A549 (cell line): ENCODE data around the gene SERF2. TPM values are rescaled to one million over a fixed set of nuclear protein-coding genes. Genes with fewer than 3 reads are reported as not detected.
A peak's percentile ranks its signal among the peaks of the same experiment; 100 is the strongest.

ENCODE experiments used
- ATAC-seq, 2 experiments: fragments of 200-7000 bp in 1 of 2; fragments of >200 bp in 1 of 2; cut with Nextera tagmentation in 1 of 2; cut with Tn5 transposase in 1 of 2; 3 replicates each; pipeline versions ENCODE4 v1.8.0 to v1.9.1; 2018 to 2020; ENCODE audit warnings: mild to moderate bottlenecking in 1 of 2, moderate library complexity in 1 of 2
- CTCF ChIA-PET: fragments of 300-600 bp; sonication (Branson Sonifier 250); formaldehyde crosslinking; extraction: SDS; loops from one replicate; lab custom pipeline; 2021; ENCODE audit warnings: antibody characterized with exemption, inconsistent platforms; lab: Yijun Ruan, JAX
- POLR2A ChIA-PET: fragments of 350-600 bp; formaldehyde crosslinking; extraction: SDS; loops from one replicate; lab custom pipeline; 2021; ENCODE audit warnings: antibody characterized with exemption, inconsistent platforms; lab: Yijun Ruan, JAX
- DNase-seq, 2 experiments: peaks; one replicate each; pipeline versions ENCODE4 v3.0.0 to v3.0.0-alpha.2; 2011 to 2016; ENCODE audit warnings: low read depth in 1 of 2, low spot score in 1 of 2
- FAIRE-seq: peaks from 2 replicates; lab custom pipeline; 2011; peaks lifted over from hg19 to GRCh38; lab: Jason Lieb, UNC
- H3K27ac ChIP-seq, 2 experiments: fragments of >200 bp; sonication (Bioruptor Twin); formaldehyde crosslinking; 3 replicates each; pipeline ENCODE4 v1.5.1; 2016 to 2017
- H3K4me1 ChIP-seq: fragments of >200 bp; sonication (Bioruptor Twin); formaldehyde crosslinking; 3 replicates; pipeline ENCODE4 v1.6.1; 2016
- H3K4me2 ChIP-seq: fragments of >200 bp; sonication (Bioruptor Twin); formaldehyde crosslinking; 3 replicates; pipeline ENCODE4 v1.6.1; 2016
- H3K4me3 ChIP-seq: fragments of >200 bp; sonication (Bioruptor Twin); formaldehyde crosslinking; 3 replicates; pipeline ENCODE4 v1.5.1; 2016
- H3K9me3 ChIP-seq: fragments of >200 bp; sonication (Bioruptor Twin); formaldehyde crosslinking; 3 replicates; pipeline ENCODE4 v1.6.1; 2016
- ATOH8 ChIP-seq: fragments of 250-450 bp; sonication (Bioruptor Pico); IDR thresholded peaks from 2 replicates; pipeline ENCODE4 v1.5.0; 2020; ENCODE audit warnings: low read depth, mild to moderate bottlenecking, moderate library complexity
- BCL3 ChIP-seq: fragments of >200 bp; sonication (Bioruptor Twin); formaldehyde crosslinking; IDR thresholded peaks from 3 replicates; pipeline ENCODE4 v1.6.1; 2016
- CBX8 ChIP-seq: fragments of 200-600 bp; sonication (generic); IDR thresholded peaks from 2 replicates; pipeline ENCODE4 v1.6.1; 2016
- CHD2 ChIP-seq: fragments of 150-350 bp; IDR thresholded peaks from 2 replicates; pipeline ENCODE4 v1.6.1; 2014; ENCODE audit warnings: low read length; ENCODE audit not compliant: partially characterized antibody
- CHD4 ChIP-seq: fragments of 200-600 bp; sonication (generic); IDR thresholded peaks from 2 replicates; pipeline ENCODE4 v1.6.1; 2016; ENCODE audit warnings: antibody characterized with exemption, mild to moderate bottlenecking, borderline replicate concordance
- EHF ChIP-seq: fragments of 250-450 bp; sonication (Bioruptor Pico); IDR thresholded peaks from 2 replicates; pipeline ENCODE4 v1.5.0; 2020; ENCODE audit warnings: mild to moderate bottlenecking
- ESRRA ChIP-seq: fragments of 150-350 bp; IDR thresholded peaks from 2 replicates; pipeline ENCODE4 v1.6.1; 2014; ENCODE audit warnings: mild to moderate bottlenecking, low read length, borderline replicate concordance
- FOSL2 ChIP-seq, 2 experiments: fragments of 450-650 bp in 1 of 2; fragments of >200 bp in 1 of 2; sonication (Bioruptor Twin) in 1 of 2; formaldehyde crosslinking; IDR thresholded peaks; 2 replicates each; pipeline versions ENCODE4 v1.5.0 to v1.6.1; 2016 to 2020; ENCODE audit warnings: mild to moderate bottlenecking in 1 of 2, moderate library complexity in 1 of 2
- HEYL ChIP-seq: fragments of 250-450 bp; sonication (Bioruptor Pico); IDR thresholded peaks from 2 replicates; pipeline ENCODE4 v1.8.0; 2021; ENCODE audit warnings: mild to moderate bottlenecking, moderate library complexity
- HMGXB4 ChIP-seq: fragments of 250-450 bp; sonication (Bioruptor Pico); IDR thresholded peaks from 2 replicates; pipeline ENCODE4 v1.5.0; 2021; ENCODE audit warnings: mild to moderate bottlenecking, moderate library complexity, borderline replicate concordance
- HOXB13 ChIP-seq: fragments of 250-450 bp; sonication (Bioruptor Pico); IDR thresholded peaks from 2 replicates; pipeline ENCODE4 v1.5.0; 2020; ENCODE audit warnings: low read depth, mild to moderate bottlenecking, moderate library complexity
- MAZ ChIP-seq: fragments of 150-350 bp; IDR thresholded peaks from 2 replicates; pipeline ENCODE4 v1.6.1; 2014; ENCODE audit warnings: antibody characterized with exemption, low read depth, low read length, borderline replicate concordance
- NFE2L2 ChIP-seq: fragments of 150-350 bp; conservative IDR thresholded peaks from 2 replicates; pipeline ENCODE4 v1.6.1; 2014; ENCODE audit warnings: low read length
- NPAS2 ChIP-seq: fragments of 250-450 bp; sonication (Bioruptor Pico); IDR thresholded peaks from 2 replicates; pipeline ENCODE4 v1.8.0; 2022; ENCODE audit warnings: mild to moderate bottlenecking, moderate library complexity, borderline replicate concordance
- NR3C1 ChIP-seq: fragments of >200 bp; sonication (Bioruptor Twin); formaldehyde crosslinking; IDR thresholded peaks from 3 replicates; pipeline ENCODE4 v1.6.1; 2017
- PHF8 ChIP-seq: fragments of 200-600 bp; sonication (generic); IDR thresholded peaks from 2 replicates; pipeline ENCODE4 v1.6.1; 2016; ENCODE audit warnings: low read depth, mild to moderate bottlenecking, antibody characterized with exemption, moderate library complexity, borderline replicate concordance
- RARB ChIP-seq: fragments of 250-450 bp; sonication (Bioruptor Pico); IDR thresholded peaks from 2 replicates; pipeline ENCODE4 v1.8.0; 2021; ENCODE audit warnings: mild to moderate bottlenecking, moderate library complexity
- RNF2 ChIP-seq: fragments of 200-600 bp; sonication (generic); IDR thresholded peaks from 2 replicates; pipeline ENCODE4 v1.6.1; 2016; ENCODE audit warnings: low read depth, mild to moderate bottlenecking, antibody characterized with exemption, moderate library complexity, borderline replicate concordance
- SMC3 ChIP-seq: fragments of >200 bp; sonication (Bioruptor Twin); formaldehyde crosslinking; IDR thresholded peaks from 3 replicates; pipeline ENCODE4 v1.6.1; 2018; ENCODE audit warnings: inconsistent platforms
- TFCP2L1 ChIP-seq: fragments of 250-450 bp; sonication (Bioruptor Pico); IDR thresholded peaks from 2 replicates; pipeline ENCODE4 v1.5.0; 2021; ENCODE audit warnings: mild to moderate bottlenecking
- ZSCAN20 ChIP-seq: fragments of 250-450 bp; sonication (Bioruptor Pico); IDR thresholded peaks from 2 replicates; pipeline ENCODE4 v1.8.0; 2022; ENCODE audit warnings: mild to moderate bottlenecking, moderate library complexity
- WGBS: methylation state at CpG from one replicate; pipeline ENCODE4 v1.1.6; 2017; ENCODE audit errors: missing lambda C conversion rate; 5-methylcytosine and 5-hydroxymethylcytosine counted together
- polyA plus RNA-seq, 4 experiments: library from polyadenylated mRNA; depleted of rRNA in 3 of 4; stranded (reverse); fragments of >200 nt; fragmentation: RNase III in 1 of 4; extraction: RNeasy Plus Mini Kit Qiagen cat#74134 plus additional on column Dnase treatment in 1 of 4; gene quantifications; 2 replicates in 3 of 4; 3 replicates in 1 of 4; pipeline ENCODE4 v1.2.3, GENCODE V29; 2011 to 2017
- TF ChIP-seq, protein P1 (sequence below): fragments of 200-600 bp; sonication (generic); IDR thresholded peaks from 2 replicates; pipeline ENCODE4 v1.6.1; 2016; ENCODE audit warnings: antibody characterized with exemption, mild to moderate bottlenecking, moderate library complexity

The SERF2 gene
- polyA plus RNA-seq, 2 of the 4 experiments (the other 2 are of a cell fraction): 317 to 569 TPM

DNA sequence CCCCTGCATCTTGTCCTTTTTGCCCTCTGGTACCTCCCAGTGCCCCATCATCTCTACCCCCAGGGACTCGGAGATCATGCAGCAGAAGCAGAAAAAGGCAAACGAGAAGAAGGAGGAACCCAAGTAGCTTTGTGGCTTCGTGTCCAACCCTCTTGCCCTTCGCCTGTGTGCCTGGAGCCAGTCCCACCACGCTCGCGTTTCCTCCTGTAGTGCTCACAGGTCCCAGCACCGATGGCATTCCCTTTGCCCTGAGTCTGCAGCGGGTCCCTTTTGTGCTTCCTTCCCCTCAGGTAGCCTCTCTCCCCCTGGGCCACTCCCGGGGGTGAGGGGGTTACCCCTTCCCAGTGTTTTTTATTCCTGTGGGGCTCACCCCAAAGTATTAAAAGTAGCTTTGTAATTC, 1.5 kb downstream of the SERF2 start:
- ATAC-seq (no peak), DNase-seq (no peak), FAIRE-seq (no peak)
- 90% methylated on average over 10 of the region's 10 CpGs for WGBS
- CTCF ChIA-PET: interaction anchor here (6.5 kb wide), 1 partner anchor 16 kb away, joined by 47 read pairs; the partner anchor contains the start of gene ELL3
- POLR2A ChIA-PET: no interaction called here
- Histone ChIP-seq H3K4me2 (peak overlapping the region; percentile 88), H3K4me1 (peaks cover 23% of the 10 kb centered on the region; the same call in 2 of the 3 replicates), H3K9me3 (no peaks in the 10 kb centered on the region)
- TF ChIP-seq NPAS2 (CRISPR knock-in tag) (no peak), RNF2 (no peak)
- TF ChIP-seq, all 56 proteins: peak for 0
- peak overlapping the region; percentile 97 to 100; a peak in 4 of 6 replicates for H3K27ac ChIP-seq
- peak overlapping the region; percentile 100 for H3K4me3 ChIP-seq

DNA sequence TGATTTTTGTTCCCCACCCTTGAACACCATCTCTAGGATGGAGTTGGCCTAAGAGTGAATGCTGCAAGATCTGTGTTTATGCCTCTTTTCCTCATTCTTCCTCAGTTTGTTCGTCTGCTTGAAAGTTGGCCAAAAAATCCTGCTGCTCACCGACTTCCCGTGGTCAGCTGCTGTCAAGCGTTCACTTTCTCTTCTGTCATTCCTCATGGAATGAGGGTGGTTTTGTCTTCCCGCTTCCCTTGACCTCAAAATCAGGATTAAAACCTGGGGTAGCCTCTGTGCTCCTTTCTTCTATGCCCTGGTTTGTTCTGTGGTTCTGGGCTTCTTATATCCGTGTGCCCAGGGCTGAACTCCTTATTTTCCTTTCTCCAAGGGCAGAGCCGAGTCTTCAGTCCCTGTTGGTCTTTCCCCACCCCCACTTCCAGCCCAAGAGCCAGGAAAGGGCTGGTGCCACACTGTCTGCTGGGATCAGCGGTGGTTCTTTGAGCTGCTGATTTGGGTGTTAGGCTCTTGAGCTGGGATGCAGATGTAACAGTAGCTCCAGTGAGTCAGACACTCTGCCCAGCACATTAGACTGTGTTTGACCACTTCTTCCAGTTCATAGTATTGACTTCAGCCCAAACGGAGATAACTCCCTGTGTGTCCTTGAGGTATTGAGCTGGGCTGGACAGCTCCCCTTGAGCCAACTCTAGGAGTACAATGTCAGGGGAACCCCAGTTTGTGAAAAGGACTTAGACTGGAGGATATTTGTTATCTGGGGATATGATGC, 2.3 kb downstream of the SERF2 start:
- no peak for ATAC-seq
- 93% methylated on average over 9 of the region's 9 CpGs for WGBS
- Histone ChIP-seq H3K9me3 (no peaks in the 10 kb centered on the region), H3K4me2 (peak overlapping the region; percentile 88; the same call in 1 of the 3 replicates), H3K4me1 (peaks cover 28% of the 10 kb centered on the region; the same call in 2 of the 3 replicates), H3K4me3 (no peak overlapping the region), H3K27ac (no peak overlapping the region)
- FAIRE-seq: no peak
- CTCF ChIA-PET: interaction anchor here (0.7 to 3.3 kb wide), 4 partner anchors 10 to 39 kb away, joined by 3 to 11 read pairs (median 4); partner anchors contain the start of gene ELL3
- no peak for DNase-seq
- POLR2A ChIA-PET: interaction anchor here (0.6 to 0.9 kb wide), 2 partner anchors 28 to 30 kb away, joined by 3 to 6 read pairs; partner anchors contain the start of gene MFAP1
- TF ChIP-seq, protein P1, sequence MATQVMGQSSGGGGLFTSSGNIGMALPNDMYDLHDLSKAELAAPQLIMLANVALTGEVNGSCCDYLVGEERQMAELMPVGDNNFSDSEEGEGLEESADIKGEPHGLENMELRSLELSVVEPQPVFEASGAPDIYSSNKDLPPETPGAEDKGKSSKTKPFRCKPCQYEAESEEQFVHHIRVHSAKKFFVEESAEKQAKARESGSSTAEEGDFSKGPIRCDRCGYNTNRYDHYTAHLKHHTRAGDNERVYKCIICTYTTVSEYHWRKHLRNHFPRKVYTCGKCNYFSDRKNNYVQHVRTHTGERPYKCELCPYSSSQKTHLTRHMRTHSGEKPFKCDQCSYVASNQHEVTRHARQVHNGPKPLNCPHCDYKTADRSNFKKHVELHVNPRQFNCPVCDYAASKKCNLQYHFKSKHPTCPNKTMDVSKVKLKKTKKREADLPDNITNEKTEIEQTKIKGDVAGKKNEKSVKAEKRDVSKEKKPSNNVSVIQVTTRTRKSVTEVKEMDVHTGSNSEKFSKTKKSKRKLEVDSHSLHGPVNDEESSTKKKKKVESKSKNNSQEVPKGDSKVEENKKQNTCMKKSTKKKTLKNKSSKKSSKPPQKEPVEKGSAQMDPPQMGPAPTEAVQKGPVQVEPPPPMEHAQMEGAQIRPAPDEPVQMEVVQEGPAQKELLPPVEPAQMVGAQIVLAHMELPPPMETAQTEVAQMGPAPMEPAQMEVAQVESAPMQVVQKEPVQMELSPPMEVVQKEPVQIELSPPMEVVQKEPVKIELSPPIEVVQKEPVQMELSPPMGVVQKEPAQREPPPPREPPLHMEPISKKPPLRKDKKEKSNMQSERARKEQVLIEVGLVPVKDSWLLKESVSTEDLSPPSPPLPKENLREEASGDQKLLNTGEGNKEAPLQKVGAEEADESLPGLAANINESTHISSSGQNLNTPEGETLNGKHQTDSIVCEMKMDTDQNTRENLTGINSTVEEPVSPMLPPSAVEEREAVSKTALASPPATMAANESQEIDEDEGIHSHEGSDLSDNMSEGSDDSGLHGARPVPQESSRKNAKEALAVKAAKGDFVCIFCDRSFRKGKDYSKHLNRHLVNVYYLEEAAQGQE: peak; percentile 32; the same call in 1 of the 2 replicates
- no peak for TF ChIP-seq PHF8

DNA sequence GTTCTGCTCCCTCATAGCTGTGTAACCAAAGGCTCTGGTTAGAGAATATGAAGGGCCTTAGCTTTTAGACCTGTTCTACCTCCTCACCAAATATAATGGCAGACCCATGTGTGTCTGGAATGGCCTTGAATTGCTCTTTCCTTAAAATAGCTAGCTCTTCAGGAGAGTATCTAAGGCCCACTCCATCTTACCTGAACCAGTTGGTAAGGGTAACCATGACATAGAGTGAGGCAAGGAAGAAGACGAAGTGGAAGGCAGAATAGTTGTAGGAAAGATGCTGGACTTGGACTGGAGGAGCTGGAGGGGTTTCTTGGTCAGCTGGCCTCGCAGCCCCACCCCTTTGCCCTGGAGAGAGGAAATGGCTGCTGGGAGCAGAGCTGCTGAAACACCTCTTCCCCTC, 3.1 kb downstream of the SERF2 start:
- Histone ChIP-seq H3K9me3 (no peaks in the 10 kb centered on the region), H3K27ac (no peak overlapping the region), H3K4me3 (no peak overlapping the region), H3K4me1 (peaks cover 31% of the 10 kb centered on the region; the same call in 2 of the 3 replicates), H3K4me2 (no peak overlapping the region)
- DNase-seq (no peak), FAIRE-seq (no peak), ATAC-seq (no peak)
- 96% methylated on average over 2 of the region's 2 CpGs for WGBS
- CTCF ChIA-PET: interaction anchor here (0.7 to 3.3 kb wide), 4 partner anchors 11 to 40 kb away, joined by 3 to 11 read pairs (median 4); partner anchors contain the start of gene ELL3
- POLR2A ChIA-PET: interaction anchor here (0.6 to 0.9 kb wide), 2 partner anchors 27 to 30 kb away, joined by 3 to 6 read pairs; partner anchors contain the start of gene MFAP1
- no peak for TF ChIP-seq NR3C1
- no peak for TF ChIP-seq CHD4
- no peak for TF ChIP-seq RARB
- no peak for TF ChIP-seq BCL3
- no peak for TF ChIP-seq ZSCAN20 (CRISPR knock-in tag)
- no peak for TF ChIP-seq ESRRA
- no peak for TF ChIP-seq CHD2
- TF ChIP-seq HOXB13: no peak
- TF ChIP-seq SMC3: no peak
- TF ChIP-seq FOSL2 (IDR thresholded peaks at IDR 0.05): no peak
- no peak for TF ChIP-seq FOSL2 (CRISPR knock-in tag; IDR thresholded peaks at IDR 0.05)
- TF ChIP-seq CBX8: no peak
- TF ChIP-seq TFCP2L1 (CRISPR knock-in tag): no peak
- TF ChIP-seq ATOH8 (CRISPR knock-in tag): no peak
- TF ChIP-seq HEYL (CRISPR knock-in tag): no peak
- no peak for TF ChIP-seq MAZ
- TF ChIP-seq HMGXB4: no peak
- TF ChIP-seq EHF (CRISPR knock-in tag): no peak
- TF ChIP-seq NFE2L2: no peak
